ENCODE data around the gene FARP2. TPM values are rescaled to one million over a fixed set of nuclear protein-coding genes. Genes with fewer than 3 reads are reported as not detected.

Gene FARP2
- total and polyA plus RNA-seq, 2 donors (not counting 1 experiment from before 2014, with no cell fraction given) = 28.2 to 41.0 TPM

DNA sequence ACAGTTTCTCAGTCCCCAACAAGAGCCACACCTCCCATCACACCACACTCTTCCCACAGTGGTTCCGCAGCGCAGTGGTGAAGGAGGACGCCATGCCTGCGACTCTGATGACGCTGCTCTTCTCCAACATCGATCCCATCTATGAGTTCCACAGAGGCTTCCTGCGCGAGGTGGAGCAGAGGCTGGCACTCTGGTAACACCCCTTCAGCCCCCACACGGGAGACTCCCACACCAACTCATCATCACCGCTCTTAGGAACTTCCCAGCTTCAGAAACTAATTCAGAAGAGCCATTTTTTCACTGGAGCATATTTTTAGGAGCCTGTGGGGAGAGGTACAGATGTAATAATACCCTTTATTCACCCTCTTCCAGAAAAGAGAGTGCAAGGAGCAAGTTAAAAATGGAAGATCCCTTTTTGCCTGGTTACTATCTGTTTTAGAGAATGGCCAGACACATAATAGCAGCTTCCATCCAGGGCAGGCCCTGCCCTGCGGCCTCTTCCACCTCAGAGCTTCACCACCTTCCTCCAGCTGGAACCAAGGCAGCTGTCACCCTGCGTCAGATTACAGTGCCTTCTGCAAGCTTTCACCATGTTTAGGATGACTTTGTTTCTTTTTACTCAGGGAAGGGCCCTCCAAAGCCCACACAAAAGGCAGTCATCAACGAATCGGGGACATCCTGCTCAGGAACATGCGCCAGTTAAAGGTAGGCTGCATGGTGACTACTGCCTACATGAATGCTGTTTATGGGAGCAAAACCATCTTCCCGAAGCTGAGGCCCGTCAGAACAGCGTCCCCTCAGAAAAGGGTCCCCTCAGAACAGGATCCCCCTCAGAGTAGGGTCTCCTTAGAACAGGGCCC, 107.4 kb downstream of the FARP2 start:
- H3K36me3 ChIP-seq (ENCODE audit: control insufficient read depth, insufficient read depth, low read length) = no peaks in the 10 kb centered on the region
- H3K27ac ChIP-seq (ENCODE audit: insufficient read depth, low read length) = no peak overlapping the region
- no peaks in the 10 kb centered on the region for H3K4me1 ChIP-seq (ENCODE audit: control insufficient read depth, extremely low read depth, insufficient read depth, low read length)
- no peak for DNase-seq (ENCODE audit: low read depth in 2 of 2)
- H3K79me2 ChIP-seq (ENCODE audit: control insufficient read depth, insufficient read depth, low read length) = no peaks in the 10 kb centered on the region
- no peak overlapping the region for H2AFZ ChIP-seq (ENCODE audit: low read length)
- no peak overlapping the region for H3K4me2 ChIP-seq (ENCODE audit: extremely low read depth, insufficient read depth, low read length)
- H3K27me3 ChIP-seq (ENCODE audit: control insufficient read depth, insufficient read depth, low read length) = no peaks in the 10 kb centered on the region
- H4K20me1 ChIP-seq (ENCODE audit: control insufficient read depth, extremely low read depth, insufficient read depth, low read length) = no peaks in the 10 kb centered on the region
- H3K9me3 ChIP-seq (ENCODE audit: control insufficient read depth, insufficient read depth, low read depth, low read length) = no peaks in the 10 kb centered on the region
- no peak overlapping the region for H3K9ac ChIP-seq (ENCODE audit: insufficient read depth, low read length)
- TF ChIP-seq EZH2 (IDR thresholded peaks at IDR 0.05; ENCODE audit: low read length, missing control alignments) = no peak
- TF ChIP-seq, protein P1, sequence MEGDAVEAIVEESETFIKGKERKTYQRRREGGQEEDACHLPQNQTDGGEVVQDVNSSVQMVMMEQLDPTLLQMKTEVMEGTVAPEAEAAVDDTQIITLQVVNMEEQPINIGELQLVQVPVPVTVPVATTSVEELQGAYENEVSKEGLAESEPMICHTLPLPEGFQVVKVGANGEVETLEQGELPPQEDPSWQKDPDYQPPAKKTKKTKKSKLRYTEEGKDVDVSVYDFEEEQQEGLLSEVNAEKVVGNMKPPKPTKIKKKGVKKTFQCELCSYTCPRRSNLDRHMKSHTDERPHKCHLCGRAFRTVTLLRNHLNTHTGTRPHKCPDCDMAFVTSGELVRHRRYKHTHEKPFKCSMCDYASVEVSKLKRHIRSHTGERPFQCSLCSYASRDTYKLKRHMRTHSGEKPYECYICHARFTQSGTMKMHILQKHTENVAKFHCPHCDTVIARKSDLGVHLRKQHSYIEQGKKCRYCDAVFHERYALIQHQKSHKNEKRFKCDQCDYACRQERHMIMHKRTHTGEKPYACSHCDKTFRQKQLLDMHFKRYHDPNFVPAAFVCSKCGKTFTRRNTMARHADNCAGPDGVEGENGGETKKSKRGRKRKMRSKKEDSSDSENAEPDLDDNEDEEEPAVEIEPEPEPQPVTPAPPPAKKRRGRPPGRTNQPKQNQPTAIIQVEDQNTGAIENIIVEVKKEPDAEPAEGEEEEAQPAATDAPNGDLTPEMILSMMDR (conservative IDR thresholded peaks at IDR 0.05 in 1 of 2, IDR thresholded peaks at IDR 0.05 in 1 of 2; ENCODE audit: low read depth in 1 of 2, low read length in 2 of 2) = no peak
- no peak overlapping the region for H3K4me3 ChIP-seq (replicated peaks in 1 of 4; ENCODE audit: control extremely low read depth in 1 of 4, insufficient read depth in 1 of 4, low read depth in 3 of 4, low read length in 4 of 4)

DNA sequence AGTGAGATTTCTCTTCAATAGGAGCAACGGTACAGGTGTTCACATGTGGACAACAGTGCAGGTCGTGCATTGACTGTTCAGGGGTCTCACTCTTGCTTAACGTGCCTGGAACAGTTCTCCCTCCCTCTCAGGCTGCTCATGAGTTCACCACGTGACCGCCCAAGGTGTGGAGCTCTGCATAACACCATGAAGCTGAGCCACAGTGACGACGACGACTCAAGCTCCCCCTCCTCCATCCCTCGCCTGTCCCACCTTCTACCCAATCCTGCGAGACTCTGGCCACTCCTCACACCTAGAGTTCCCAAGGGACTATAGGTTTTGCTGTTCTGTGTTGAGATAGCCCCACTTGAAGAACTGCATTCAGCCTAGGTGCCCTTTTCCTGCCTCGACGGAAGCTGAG, 109.5 kb downstream of the FARP2 start:
- Histone ChIP-seq H3K4me1 (ENCODE audit: control insufficient read depth, extremely low read depth, insufficient read depth, low read length) (no peaks in the 10 kb centered on the region), H3K27ac (ENCODE audit: insufficient read depth, low read length) (no peak overlapping the region), H3K27me3 (ENCODE audit: control insufficient read depth, insufficient read depth, low read length) (no peaks in the 10 kb centered on the region), H3K4me3 (replicated peaks in 1 of 4; ENCODE audit: control extremely low read depth in 1 of 4, insufficient read depth in 1 of 4, low read depth in 3 of 4, low read length in 4 of 4) (no peak overlapping the region), H3K4me2 (ENCODE audit: extremely low read depth, insufficient read depth, low read length) (no peak overlapping the region), H3K9ac (ENCODE audit: insufficient read depth, low read length) (no peak overlapping the region), H3K36me3 (ENCODE audit: control insufficient read depth, insufficient read depth, low read length) (no peaks in the 10 kb centered on the region), H2AFZ (ENCODE audit: low read length) (no peak overlapping the region), H4K20me1 (ENCODE audit: control insufficient read depth, extremely low read depth, insufficient read depth, low read length) (no peaks in the 10 kb centered on the region), H3K79me2 (ENCODE audit: control insufficient read depth, insufficient read depth, low read length) (no peaks in the 10 kb centered on the region), H3K9me3 (ENCODE audit: control insufficient read depth, insufficient read depth, low read depth, low read length) (no peaks in the 10 kb centered on the region)
- DNase-seq (ENCODE audit: low read depth in 2 of 2) = no peak
- no peak for TF ChIP-seq EZH2 (IDR thresholded peaks at IDR 0.05; ENCODE audit: low read length, missing control alignments)
- TF ChIP-seq, protein P1 (conservative IDR thresholded peaks at IDR 0.05 in 1 of 2, IDR thresholded peaks at IDR 0.05 in 1 of 2; ENCODE audit: low read depth in 1 of 2, low read length in 2 of 2) = no peak

DNA sequence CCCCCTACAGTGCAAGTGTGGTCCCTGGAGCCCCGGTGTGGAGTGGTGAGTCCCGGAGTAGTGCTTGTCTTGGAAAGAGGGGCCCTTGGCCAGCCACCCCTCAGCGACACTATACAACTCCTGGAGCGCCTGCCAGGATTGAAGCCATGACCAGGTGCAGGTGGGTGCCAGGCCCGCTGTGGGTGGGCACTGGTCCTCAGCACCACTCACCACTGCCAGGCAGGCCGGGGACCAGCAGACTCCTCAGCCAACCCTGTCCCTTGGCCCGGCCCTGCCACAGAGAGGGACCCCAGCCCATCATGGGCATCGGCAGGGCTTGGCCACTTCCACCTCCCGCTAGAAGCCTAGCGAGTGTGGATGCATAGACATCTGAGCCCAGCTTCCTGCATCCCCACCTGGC, 110.1 kb downstream of the FARP2 start:
- Histone ChIP-seq H3K4me1 (ENCODE audit: control insufficient read depth, extremely low read depth, insufficient read depth, low read length) (no peaks in the 10 kb centered on the region), H3K79me2 (ENCODE audit: control insufficient read depth, insufficient read depth, low read length) (no peaks in the 10 kb centered on the region), H3K4me3 (replicated peaks in 1 of 4; ENCODE audit: control extremely low read depth in 1 of 4, insufficient read depth in 1 of 4, low read depth in 3 of 4, low read length in 4 of 4) (no peak overlapping the region), H2AFZ (ENCODE audit: low read length) (no peak overlapping the region), H3K36me3 (ENCODE audit: control insufficient read depth, insufficient read depth, low read length) (no peaks in the 10 kb centered on the region), H3K9ac (ENCODE audit: insufficient read depth, low read length) (no peak overlapping the region), H3K9me3 (ENCODE audit: control insufficient read depth, insufficient read depth, low read depth, low read length) (no peaks in the 10 kb centered on the region), H3K4me2 (ENCODE audit: extremely low read depth, insufficient read depth, low read length) (no peak overlapping the region), H4K20me1 (ENCODE audit: control insufficient read depth, extremely low read depth, insufficient read depth, low read length) (no peaks in the 10 kb centered on the region), H3K27ac (ENCODE audit: insufficient read depth, low read length) (no peak overlapping the region), H3K27me3 (ENCODE audit: control insufficient read depth, insufficient read depth, low read length) (no peaks in the 10 kb centered on the region)
- DNase-seq (ENCODE audit: low read depth in 2 of 2) = no peak
- no peak for TF ChIP-seq EZH2 (IDR thresholded peaks at IDR 0.05; ENCODE audit: low read length, missing control alignments)
- TF ChIP-seq, protein P1 (conservative IDR thresholded peaks at IDR 0.05 in 1 of 2, IDR thresholded peaks at IDR 0.05 in 1 of 2; ENCODE audit: low read depth in 1 of 2, low read length in 2 of 2) = no peak
